ENCODE results near the gene PRKCB. TPM values are rescaled to one million over a fixed set of nuclear protein-coding genes. Genes with fewer than 3 reads are reported as not detected.
A peak's percentile ranks its signal among the peaks of the same experiment; 100 is the strongest.

PRKCB gene
- total RNA-seq, result 1.4 TPM
- 1 to 10 TPM; 1.2 to 4.5 (median 1.6) TPM for polyA plus RNA-seq (ENCODE audit: insufficient read depth in 1 of 8, insufficient read length in 8 of 8, low replicate concordance in 1 of 8)
- long read RNA-seq, donor 1, result 0 reads
- long read RNA-seq, donor 2, result 0 reads
- long read RNA-seq, donor 3, result 0 reads
- long read RNA-seq, donor 4, result 0 reads
- long read RNA-seq, donor 5, result 0 reads
- long read RNA-seq, donor 6, result 0 reads
- long read RNA-seq, donor 7, result 0 reads
- long read RNA-seq, donor 8, result 0 reads
- long read RNA-seq, donor 9, result 0 reads
- long read RNA-seq, donor 10, result 0 reads
- long read RNA-seq, donor 11, partial matches to known transcripts, result 0 of 1 reads
- long read RNA-seq, donor 11, other reads (novel, unspliced or antisense), result 0 of 1 reads

GRCh38 chr16:23835390-23836077 is at the start of gene PRKCB:
Gene PRKCB, plus strand, starts transcription at chr16:23835983.
- peaks cover 2% of the 10 kb centered on the region for H3K4me1 ChIP-seq (ENCODE audit: control insufficient read depth, insufficient read depth, low read length)
- H3K27me3 ChIP-seq (ENCODE audit: control insufficient read depth, insufficient read depth, low read length), result peaks cover 48% of the 10 kb centered on the region
- no peaks in the 10 kb centered on the region for H3K9me3 ChIP-seq (replicated peaks; ENCODE audit: control insufficient read depth, low read depth, low read length)
- H3K4me3 ChIP-seq (ENCODE audit: low read length), result peak within 1 kb of the TSS; percentile 22
- peak; percentile 70 for DNase-seq
- no peak within 1 kb of the TSS for H3K27ac ChIP-seq (ENCODE audit: low read length)
- WGBS (ENCODE audit: insufficient coverage), result under 1% methylated on average over 47 of the region's 63 CpGs
- no peaks in the 10 kb centered on the region for H3K36me3 ChIP-seq (ENCODE audit: control insufficient read depth, insufficient read depth, low read length)

GRCh38 chr16:23786964-23787561 is 48.7 kb upstream of the PRKCB start:
- 0% methylated on average over 1 of the region's 6 CpGs for WGBS (ENCODE audit: insufficient coverage)

GRCh38 chr16:23788685-23789084 is 47.1 kb upstream of the PRKCB start:
- H3K4me1 ChIP-seq (ENCODE audit: control insufficient read depth, insufficient read depth, low read length), result no peaks in the 10 kb centered on the region
- 13% methylated on average over 1 of the region's 3 CpGs for WGBS (ENCODE audit: insufficient coverage)
- no peaks in the 10 kb centered on the region for H3K27me3 ChIP-seq (ENCODE audit: control insufficient read depth, insufficient read depth, low read length)
- H3K4me3 ChIP-seq (ENCODE audit: low read length), result no peak overlapping the region
- no peaks in the 10 kb centered on the region for H3K36me3 ChIP-seq (ENCODE audit: control insufficient read depth, insufficient read depth, low read length)
- H3K9me3 ChIP-seq (replicated peaks; ENCODE audit: control insufficient read depth, low read depth, low read length), result no peaks in the 10 kb centered on the region
- H3K27ac ChIP-seq (ENCODE audit: low read length), result no peak overlapping the region
- peak; percentile 14 for DNase-seq

More at GRCh38 chr16:23786964-23787561, 48.7 kb upstream of the PRKCB start:
- no peak for DNase-seq
- Histone ChIP-seq H3K27me3 (ENCODE audit: control insufficient read depth, insufficient read depth, low read length) (no peaks in the 10 kb centered on the region), H3K4me3 (ENCODE audit: low read length) (no peak overlapping the region), H3K9me3 (replicated peaks; ENCODE audit: control insufficient read depth, low read depth, low read length) (no peaks in the 10 kb centered on the region), H3K4me1 (ENCODE audit: control insufficient read depth, insufficient read depth, low read length) (no peaks in the 10 kb centered on the region), H3K27ac (ENCODE audit: low read length) (no peak overlapping the region), H3K36me3 (ENCODE audit: control insufficient read depth, insufficient read depth, low read length) (no peaks in the 10 kb centered on the region)

- Histone ChIP-seq H3K4me3 (ENCODE audit: low read length) (no peak overlapping the region), H3K27ac (ENCODE audit: low read length) (no peak overlapping the region), H3K4me1 (ENCODE audit: control insufficient read depth, insufficient read depth, low read length) (no peaks in the 10 kb centered on the region), H3K9me3 (replicated peaks; ENCODE audit: control insufficient read depth, low read depth, low read length) (no peaks in the 10 kb centered on the region), H3K27me3 (ENCODE audit: control insufficient read depth, insufficient read depth, low read length) (no peaks in the 10 kb centered on the region), H3K36me3 (ENCODE audit: control insufficient read depth, insufficient read depth, low read length) (no peaks in the 10 kb centered on the region)
- DNase-seq, result no peak
- 70% methylated on average over 3 of the region's 6 CpGs for WGBS (ENCODE audit: insufficient coverage)
Observed at GRCh38 chr16:23795378-23795777, 40.4 kb upstream of the PRKCB start.

GRCh38 chr16:23796941-23797340 is 38.8 kb upstream of the PRKCB start:
- H3K36me3 ChIP-seq (ENCODE audit: control insufficient read depth, insufficient read depth, low read length), result no peaks in the 10 kb centered on the region
- H3K27ac ChIP-seq (ENCODE audit: low read length), result no peak overlapping the region
- H3K4me3 ChIP-seq (ENCODE audit: low read length), result no peak overlapping the region
- H3K4me1 ChIP-seq (ENCODE audit: control insufficient read depth, insufficient read depth, low read length), result no peaks in the 10 kb centered on the region
- WGBS (ENCODE audit: insufficient coverage), result no CpG with 5 or more reads among the region's 2 CpGs
- no peaks in the 10 kb centered on the region for H3K27me3 ChIP-seq (ENCODE audit: control insufficient read depth, insufficient read depth, low read length)
- no peak for DNase-seq
- H3K9me3 ChIP-seq (replicated peaks; ENCODE audit: control insufficient read depth, low read depth, low read length), result no peaks in the 10 kb centered on the region

- Histone ChIP-seq H3K27me3 (ENCODE audit: control insufficient read depth, insufficient read depth, low read length) (peaks cover 2% of the 10 kb centered on the region), H3K4me1 (ENCODE audit: control insufficient read depth, insufficient read depth, low read length) (no peaks in the 10 kb centered on the region), H3K4me3 (ENCODE audit: low read length) (no peak overlapping the region), H3K36me3 (ENCODE audit: control insufficient read depth, insufficient read depth, low read length) (no peaks in the 10 kb centered on the region), H3K27ac (ENCODE audit: low read length) (no peak overlapping the region), H3K9me3 (replicated peaks; ENCODE audit: control insufficient read depth, low read depth, low read length) (no peaks in the 10 kb centered on the region)
- 41% methylated on average over 2 of the region's 5 CpGs for WGBS (ENCODE audit: insufficient coverage)
- DNase-seq, result peak; percentile 44
Observed at GRCh38 chr16:23801378-23801777, 34.4 kb upstream of the PRKCB start.

- H3K27me3 ChIP-seq (ENCODE audit: control insufficient read depth, insufficient read depth, low read length), result peaks cover 2% of the 10 kb centered on the region
- no peak for DNase-seq
- H3K4me3 ChIP-seq (ENCODE audit: low read length), result no peak overlapping the region
- H3K36me3 ChIP-seq (ENCODE audit: control insufficient read depth, insufficient read depth, low read length), result no peaks in the 10 kb centered on the region
- H3K27ac ChIP-seq (ENCODE audit: low read length), result no peak overlapping the region
- no CpG with 5 or more reads among the region's 2 CpGs for WGBS (ENCODE audit: insufficient coverage)
- H3K4me1 ChIP-seq (ENCODE audit: control insufficient read depth, insufficient read depth, low read length), result no peaks in the 10 kb centered on the region
- no peaks in the 10 kb centered on the region for H3K9me3 ChIP-seq (replicated peaks; ENCODE audit: control insufficient read depth, low read depth, low read length)
Observed at GRCh38 chr16:23802776-23803175, 33.0 kb upstream of the PRKCB start.

GRCh38 chr16:23803591-23804123 is 32.1 kb upstream of the PRKCB start:
- Histone ChIP-seq H3K9me3 (replicated peaks; ENCODE audit: control insufficient read depth, low read depth, low read length) (no peaks in the 10 kb centered on the region), H3K36me3 (ENCODE audit: control insufficient read depth, insufficient read depth, low read length) (no peaks in the 10 kb centered on the region), H3K27ac (ENCODE audit: low read length) (no peak overlapping the region), H3K27me3 (ENCODE audit: control insufficient read depth, insufficient read depth, low read length) (peaks cover 2% of the 10 kb centered on the region), H3K4me3 (ENCODE audit: low read length) (no peak overlapping the region), H3K4me1 (ENCODE audit: control insufficient read depth, insufficient read depth, low read length) (no peaks in the 10 kb centered on the region)
- peak; percentile 6 for DNase-seq
- 10% methylated on average over 8 of the region's 9 CpGs for WGBS (ENCODE audit: insufficient coverage)

- H3K4me3 ChIP-seq (ENCODE audit: low read length), result no peak overlapping the region
- no peak overlapping the region for H3K27ac ChIP-seq (ENCODE audit: low read length)
- H3K36me3 ChIP-seq (ENCODE audit: control insufficient read depth, insufficient read depth, low read length), result no peaks in the 10 kb centered on the region
- H3K4me1 ChIP-seq (ENCODE audit: control insufficient read depth, insufficient read depth, low read length), result no peaks in the 10 kb centered on the region
- DNase-seq, result peak; percentile 18
- no peaks in the 10 kb centered on the region for H3K9me3 ChIP-seq (replicated peaks; ENCODE audit: control insufficient read depth, low read depth, low read length)
- peaks cover 2% of the 10 kb centered on the region for H3K27me3 ChIP-seq (ENCODE audit: control insufficient read depth, insufficient read depth, low read length)
- WGBS (ENCODE audit: insufficient coverage), result 20% methylated on average over 1 of the region's 1 CpG
Observed at GRCh38 chr16:23807028-23807427, 28.8 kb upstream of the PRKCB start.

- WGBS (ENCODE audit: insufficient coverage), result no CpG with 5 or more reads among the region's 4 CpGs
- DNase-seq, result no peak
Observed at GRCh38 chr16:23821467-23821866, 14.3 kb upstream of the PRKCB start.

More at GRCh38 chr16:23821467-23821866, 14.3 kb upstream of the PRKCB start:
- no peaks in the 10 kb centered on the region for H3K36me3 ChIP-seq (ENCODE audit: control insufficient read depth, insufficient read depth, low read length)
- no peak overlapping the region for H3K27ac ChIP-seq (ENCODE audit: low read length)
- H3K9me3 ChIP-seq (replicated peaks; ENCODE audit: control insufficient read depth, low read depth, low read length), result no peaks in the 10 kb centered on the region
- no peaks in the 10 kb centered on the region for H3K27me3 ChIP-seq (ENCODE audit: control insufficient read depth, insufficient read depth, low read length)
- no peak overlapping the region for H3K4me3 ChIP-seq (ENCODE audit: low read length)
- H3K4me1 ChIP-seq (ENCODE audit: control insufficient read depth, insufficient read depth, low read length), result no peaks in the 10 kb centered on the region

Data from muscle of leg (tissue), 16 donors.